Measurements from ENCODE around the gene GAL.

GAL gene

DNA sequence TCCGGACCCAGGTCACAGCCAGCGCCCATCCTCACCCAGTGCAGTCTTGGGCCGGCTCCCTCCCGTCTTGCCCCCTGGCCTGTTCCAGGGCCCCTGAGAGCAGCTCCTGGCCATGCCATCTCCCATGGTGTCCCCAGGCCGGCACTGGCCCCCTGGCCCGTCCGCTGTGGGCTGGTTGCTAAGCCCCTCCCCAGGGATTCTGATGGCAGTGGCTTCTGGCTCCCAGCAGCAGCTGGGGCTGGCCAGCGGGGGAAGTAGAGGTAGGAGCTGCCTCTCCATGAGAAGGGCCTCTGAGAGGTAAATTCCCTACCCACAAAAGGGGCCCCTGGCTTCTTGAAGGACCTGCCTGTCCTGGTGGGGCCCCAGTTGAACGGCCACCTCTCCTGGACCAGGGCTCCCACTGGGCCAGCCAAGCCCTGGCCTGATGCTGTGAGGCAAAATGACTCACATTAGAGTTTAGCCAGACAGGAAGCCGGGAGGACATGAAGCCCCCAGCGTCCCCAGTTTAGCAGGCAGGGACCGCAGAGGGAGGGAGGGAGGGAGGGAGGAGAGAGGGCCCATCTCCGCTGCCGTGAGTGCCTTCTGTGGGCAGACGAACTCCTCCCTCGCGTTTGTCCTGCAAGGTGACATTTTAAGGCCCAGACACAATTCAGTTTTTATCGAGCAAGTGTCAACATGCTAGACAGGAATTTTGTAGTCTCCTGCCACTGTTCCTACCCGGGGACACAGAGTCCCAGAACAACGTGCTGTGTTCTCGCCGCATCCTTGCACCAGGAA lies 32.9 kb upstream of the GAL start:
- no peak overlapping the region for H3K27ac ChIP-seq (ENCODE audit: low read length)
- H3K4me1 ChIP-seq (ENCODE audit: control insufficient read depth, insufficient read depth, low read length) = no peaks in the 10 kb centered on the region
- peaks cover 11 to 14% of the 10 kb centered on the region in 2 donors for H3K27me3 ChIP-seq (ENCODE audit: control insufficient read depth in 1 of 2, insufficient read depth in 2 of 2, low read length in 2 of 2)
- H3K9ac ChIP-seq (ENCODE audit: low read length in 2 of 2) = no peak overlapping the region
- H3K9me3 ChIP-seq (ENCODE audit: control insufficient read depth in 2 of 2, low read length in 2 of 2) = peaks cover 7 to 12% of the 10 kb centered on the region in 2 donors
- no peaks in the 10 kb centered on the region for H3K36me3 ChIP-seq (ENCODE audit: control insufficient read depth in 2 of 2, insufficient read depth in 2 of 2, low read length in 2 of 2)
- H3K4me3 ChIP-seq (ENCODE audit: low read length in 2 of 2) = no peak overlapping the region

DNA sequence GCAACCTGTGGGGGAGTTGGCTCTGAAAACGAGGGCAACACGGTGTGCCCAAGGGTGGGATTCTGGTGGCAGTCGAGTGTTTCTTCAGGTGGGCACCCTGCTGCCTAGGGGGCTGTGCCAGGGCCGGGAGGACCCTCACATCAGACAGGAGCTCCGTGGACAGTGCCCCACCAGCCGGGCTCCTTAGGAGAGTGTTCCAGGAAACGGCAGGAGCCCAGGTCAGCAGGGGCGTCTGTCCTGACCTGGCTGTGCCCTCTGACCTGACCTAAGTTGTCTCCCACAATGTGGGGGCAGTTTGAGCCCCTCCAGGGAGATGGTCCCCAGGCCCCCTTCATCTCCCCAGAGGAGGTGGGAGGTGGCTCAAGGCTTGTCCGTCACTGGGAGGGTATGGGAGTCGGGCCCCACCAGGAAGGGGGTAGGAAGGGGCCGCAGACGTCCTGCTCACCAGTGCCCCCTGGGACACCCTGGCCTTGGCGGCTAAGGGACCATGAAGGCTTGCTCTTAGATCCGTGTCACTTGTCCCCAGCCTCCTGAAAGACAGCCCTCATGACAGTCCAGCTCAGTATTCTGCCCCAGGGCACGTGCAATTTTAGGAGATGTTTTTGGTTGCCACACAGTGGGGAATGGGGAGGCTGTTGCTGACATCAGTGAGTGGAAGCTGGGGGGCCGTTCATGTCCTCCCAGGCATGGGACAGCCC lies 32.2 kb upstream of the GAL start:
- H3K27ac ChIP-seq (ENCODE audit: low read length) = no peak overlapping the region
- H3K27me3 ChIP-seq (ENCODE audit: control insufficient read depth in 1 of 2, insufficient read depth in 2 of 2, low read length in 2 of 2) = peaks cover 11 to 14% of the 10 kb centered on the region in 2 donors

DNA sequence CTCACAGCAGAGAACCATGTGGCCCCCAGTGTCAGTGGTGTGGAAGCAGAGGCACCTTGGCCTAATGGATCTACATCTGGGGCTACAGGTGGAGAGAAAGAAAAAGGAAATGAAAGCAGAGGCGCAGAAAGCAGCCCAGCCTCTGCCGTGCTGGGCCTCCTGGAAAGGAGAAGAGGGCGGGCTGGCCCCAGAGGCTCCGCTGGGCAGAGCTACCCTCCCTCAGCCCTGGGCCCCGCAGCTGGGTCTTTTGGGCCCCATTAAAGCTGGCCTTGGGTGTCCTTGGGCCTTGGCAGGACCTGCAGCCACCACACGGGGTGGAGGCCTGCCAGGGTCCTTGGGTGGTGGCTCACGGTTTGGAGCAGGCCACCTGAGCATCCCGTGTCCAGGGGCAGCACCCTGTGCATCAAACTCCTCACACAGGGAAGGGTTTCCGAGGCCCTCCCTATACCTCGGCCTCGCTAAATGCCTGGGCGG lies 31.6 kb upstream of the GAL start:
- Histone ChIP-seq H3K9me3 (ENCODE audit: control insufficient read depth in 2 of 2, low read length in 2 of 2) (peaks cover 3 to 6% of the 10 kb centered on the region in 2 donors), H3K4me3 (ENCODE audit: low read length in 2 of 2) (no peak overlapping the region), H3K27ac (ENCODE audit: low read length) (no peak overlapping the region), H3K36me3 (ENCODE audit: control insufficient read depth in 2 of 2, insufficient read depth in 2 of 2, low read length in 2 of 2) (no peaks in the 10 kb centered on the region), H3K27me3 (ENCODE audit: control insufficient read depth in 1 of 2, insufficient read depth in 2 of 2, low read length in 2 of 2) (peaks cover 11 to 14% of the 10 kb centered on the region in 2 donors), H3K9ac (ENCODE audit: low read length in 2 of 2) (no peak overlapping the region), H3K4me1 (ENCODE audit: control insufficient read depth, insufficient read depth, low read length) (no peaks in the 10 kb centered on the region)

More for the DNA sequence above, 32.2 kb upstream of the GAL start:
- Histone ChIP-seq H3K4me3 (ENCODE audit: low read length in 2 of 2) (no peak overlapping the region), H3K9me3 (ENCODE audit: control insufficient read depth in 2 of 2, low read length in 2 of 2) (peaks cover 5 to 10% of the 10 kb centered on the region in 2 donors), H3K9ac (ENCODE audit: low read length in 2 of 2) (no peak overlapping the region), H3K36me3 (ENCODE audit: control insufficient read depth in 2 of 2, insufficient read depth in 2 of 2, low read length in 2 of 2) (no peaks in the 10 kb centered on the region), H3K4me1 (ENCODE audit: control insufficient read depth, insufficient read depth, low read length) (no peaks in the 10 kb centered on the region)

DNA sequence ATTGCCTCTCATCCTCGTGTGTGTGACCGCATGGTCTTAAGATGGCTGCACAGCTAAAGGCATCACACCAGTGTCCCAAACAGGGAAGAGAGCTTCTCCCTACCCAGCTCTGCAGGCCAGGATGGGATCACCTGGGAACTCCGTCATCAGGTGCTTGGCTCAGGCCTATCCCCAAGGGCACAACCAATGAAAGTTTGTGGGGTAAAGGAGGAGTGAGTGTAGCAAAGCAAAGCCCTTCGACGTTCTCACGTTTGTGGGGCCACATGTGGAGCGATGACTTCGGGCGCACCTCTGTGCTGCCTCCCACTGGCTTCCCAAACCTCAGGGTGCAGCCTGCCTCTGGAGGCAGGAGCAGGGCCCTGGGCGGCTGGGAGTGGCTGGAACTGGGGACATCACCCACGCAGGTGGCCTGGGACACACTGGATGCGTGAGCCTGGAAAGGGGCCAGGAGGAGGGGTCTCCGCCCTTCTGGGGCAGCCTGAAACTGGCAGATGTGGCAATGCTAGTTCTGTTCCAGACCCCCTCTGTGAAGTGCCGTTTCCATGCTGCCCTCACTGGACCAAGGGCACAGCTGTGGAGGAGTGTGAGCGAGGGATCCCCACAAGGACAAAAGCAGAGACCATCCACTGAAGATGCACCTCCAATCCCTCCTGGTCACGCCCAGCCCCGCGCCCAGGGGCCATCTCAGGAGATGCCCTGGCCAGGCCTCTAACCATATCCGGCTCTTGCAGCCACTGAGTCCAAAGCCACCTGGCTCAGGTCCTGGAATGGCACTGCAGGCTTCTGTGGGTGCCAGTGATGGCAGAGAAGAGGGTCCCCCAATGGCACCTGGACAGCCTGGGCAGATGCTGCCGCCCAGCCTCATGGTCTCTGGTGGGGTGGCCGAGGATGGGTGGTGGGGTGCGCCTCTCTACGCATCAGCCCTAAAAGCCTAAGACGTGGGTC lies 30.6 kb upstream of the GAL start:
- Histone ChIP-seq H3K9ac (ENCODE audit: low read length in 2 of 2) (no peak overlapping the region), H3K27me3 (ENCODE audit: control insufficient read depth in 1 of 2, insufficient read depth in 2 of 2, low read length in 2 of 2) (peaks cover 11 to 14% of the 10 kb centered on the region in 2 donors), H3K27ac (ENCODE audit: low read length) (no peak overlapping the region), H3K4me1 (ENCODE audit: control insufficient read depth, insufficient read depth, low read length) (no peaks in the 10 kb centered on the region), H3K9me3 (ENCODE audit: control insufficient read depth in 2 of 2, low read length in 2 of 2) (peaks cover 3 to 5% of the 10 kb centered on the region in 2 donors), H3K4me3 (ENCODE audit: low read length in 2 of 2) (no peak overlapping the region), H3K36me3 (ENCODE audit: control insufficient read depth in 2 of 2, insufficient read depth in 2 of 2, low read length in 2 of 2) (no peaks in the 10 kb centered on the region)

DNA sequence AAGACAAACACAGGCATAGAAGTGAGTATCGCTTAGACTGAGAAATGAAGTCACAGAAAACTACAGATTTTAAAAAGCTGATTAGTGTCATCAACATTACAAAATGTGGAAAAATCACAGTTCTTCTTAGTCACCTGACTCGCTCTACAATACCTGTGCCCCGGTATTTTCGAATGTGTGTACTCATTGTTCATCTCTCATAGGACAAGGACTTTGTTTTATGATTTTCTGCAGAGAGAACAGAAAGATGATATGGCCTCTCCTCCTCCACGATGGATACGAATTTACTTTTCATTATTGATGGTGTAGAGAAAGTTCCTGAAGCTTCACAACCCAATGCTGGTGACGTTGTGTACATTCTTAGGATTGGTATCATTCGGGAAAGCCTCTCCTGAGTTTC lies 29.4 kb upstream of the GAL start:
- peaks cover 10 to 11% of the 10 kb centered on the region in 2 donors for H3K27me3 ChIP-seq (ENCODE audit: control insufficient read depth in 1 of 2, insufficient read depth in 2 of 2, low read length in 2 of 2)
- H3K9me3 ChIP-seq (ENCODE audit: control insufficient read depth in 2 of 2, low read length in 2 of 2) = peaks cover 3 to 5% of the 10 kb centered on the region in 2 donors
- H3K4me1 ChIP-seq (ENCODE audit: control insufficient read depth, insufficient read depth, low read length) = no peaks in the 10 kb centered on the region
- no peak overlapping the region for H3K27ac ChIP-seq (ENCODE audit: low read length)
- H3K36me3 ChIP-seq (ENCODE audit: control insufficient read depth in 2 of 2, insufficient read depth in 2 of 2, low read length in 2 of 2) = no peaks in the 10 kb centered on the region
- no peak overlapping the region for H3K4me3 ChIP-seq (ENCODE audit: low read length in 2 of 2)
- H3K9ac ChIP-seq (ENCODE audit: low read length in 2 of 2) = no peak overlapping the region

DNA sequence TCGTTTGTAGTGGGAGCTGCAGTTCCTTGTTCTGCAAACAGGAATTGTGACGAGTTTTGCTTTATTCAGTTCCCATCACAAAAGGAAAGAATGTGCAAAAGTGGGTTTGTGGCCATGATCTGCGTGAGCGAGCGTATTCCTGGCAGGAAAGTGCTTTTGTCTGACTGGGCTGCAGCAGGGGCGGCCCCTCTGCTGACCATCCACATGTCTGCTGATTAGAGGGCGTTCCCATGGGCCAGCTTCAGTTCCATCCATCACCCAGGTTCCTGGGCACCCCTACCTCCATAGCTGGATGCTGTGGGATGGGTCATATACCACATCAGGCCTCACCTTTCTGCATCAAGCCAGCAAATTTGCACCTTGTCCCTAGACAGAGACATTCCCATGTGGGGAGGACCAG lies 28.9 kb upstream of the GAL start:
- Histone ChIP-seq H3K4me3 (ENCODE audit: low read length in 2 of 2) (no peak overlapping the region), H3K9me3 (ENCODE audit: control insufficient read depth in 2 of 2, low read length in 2 of 2) (peaks cover 3 to 5% of the 10 kb centered on the region in 2 donors), H3K4me1 (ENCODE audit: control insufficient read depth, insufficient read depth, low read length) (no peaks in the 10 kb centered on the region), H3K36me3 (ENCODE audit: control insufficient read depth in 2 of 2, insufficient read depth in 2 of 2, low read length in 2 of 2) (no peaks in the 10 kb centered on the region), H3K27me3 (ENCODE audit: control insufficient read depth in 1 of 2, insufficient read depth in 2 of 2, low read length in 2 of 2) (peaks cover 8% of the 10 kb centered on the region in 2 donors), H3K27ac (ENCODE audit: low read length) (no peak overlapping the region), H3K9ac (ENCODE audit: low read length in 2 of 2) (no peak overlapping the region)

DNA sequence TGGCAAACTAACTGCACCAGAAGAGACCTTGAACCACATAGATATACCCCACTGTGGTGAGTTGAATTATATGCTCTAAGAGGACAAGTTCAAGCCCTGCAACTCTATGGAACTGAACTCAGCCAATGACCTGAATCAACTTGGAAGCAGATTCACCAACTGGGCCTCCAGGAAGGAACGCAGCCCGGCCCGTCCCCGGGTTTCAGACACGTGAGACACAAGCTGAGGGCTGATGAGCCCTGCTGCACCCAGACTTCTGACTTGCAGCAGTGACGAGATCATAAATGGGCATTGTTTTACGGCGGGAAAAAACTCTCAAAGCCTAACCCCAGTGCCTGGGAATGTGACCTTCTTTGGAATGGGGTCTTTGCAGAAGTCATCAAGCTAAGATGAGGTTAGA lies 28.5 kb upstream of the GAL start:
- H3K4me1 ChIP-seq (ENCODE audit: control insufficient read depth, insufficient read depth, low read length) = no peaks in the 10 kb centered on the region
- H3K27ac ChIP-seq (ENCODE audit: low read length) = no peak overlapping the region
- peaks cover 3 to 5% of the 10 kb centered on the region in 2 donors for H3K9me3 ChIP-seq (ENCODE audit: control insufficient read depth in 2 of 2, low read length in 2 of 2)
- no peak overlapping the region for H3K9ac ChIP-seq (ENCODE audit: low read length in 2 of 2)
- peaks cover 8% of the 10 kb centered on the region in 2 donors for H3K27me3 ChIP-seq (ENCODE audit: control insufficient read depth in 1 of 2, insufficient read depth in 2 of 2, low read length in 2 of 2)
- no peak overlapping the region for H3K4me3 ChIP-seq (ENCODE audit: low read length in 2 of 2)
- H3K36me3 ChIP-seq (ENCODE audit: control insufficient read depth in 2 of 2, insufficient read depth in 2 of 2, low read length in 2 of 2) = no peaks in the 10 kb centered on the region

DNA sequence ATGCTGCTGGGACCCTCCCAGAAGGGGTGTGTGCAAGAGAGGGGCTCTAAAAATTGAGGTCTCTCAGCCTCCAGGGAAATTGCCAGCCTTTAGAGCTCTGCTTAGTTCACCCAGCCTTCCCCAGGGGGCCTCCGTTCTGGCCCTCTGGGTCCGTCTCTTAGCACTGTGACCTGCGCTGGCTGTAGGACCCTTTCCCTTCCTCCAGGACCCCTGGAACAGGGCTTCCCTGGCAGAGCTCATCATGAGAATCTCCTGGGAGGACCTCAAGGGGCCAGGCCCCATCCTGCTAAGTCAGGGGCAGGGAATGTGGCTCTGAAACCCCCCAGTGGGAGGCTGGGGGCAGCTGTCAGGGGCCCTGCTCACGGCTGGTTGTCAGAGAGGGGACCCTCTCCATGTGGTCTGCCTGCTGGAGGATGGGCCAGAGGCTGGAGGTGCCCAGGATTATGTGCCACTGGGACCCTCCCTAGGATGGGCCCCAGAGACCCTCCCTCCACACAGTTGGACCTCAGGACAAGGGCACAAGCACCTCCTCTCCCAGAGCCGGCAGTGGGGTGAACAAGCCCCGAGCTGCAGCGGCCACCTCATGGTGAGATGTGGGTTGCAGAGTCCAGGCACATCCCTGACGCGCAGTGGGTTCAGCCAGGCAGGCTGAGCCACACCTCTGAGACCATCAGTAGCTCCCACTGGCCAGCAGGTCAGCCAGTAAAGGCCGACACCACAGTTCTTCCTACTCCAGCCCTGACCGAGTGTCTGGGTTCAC lies 27.1 kb upstream of the GAL start:
- Histone ChIP-seq H3K27me3 (ENCODE audit: control insufficient read depth in 1 of 2, insufficient read depth in 2 of 2, low read length in 2 of 2) (peaks cover 6 to 8% of the 10 kb centered on the region in 2 donors), H3K9me3 (ENCODE audit: control insufficient read depth in 2 of 2, low read length in 2 of 2) (peaks cover 3 to 5% of the 10 kb centered on the region in 2 donors), H3K4me3 (ENCODE audit: low read length in 2 of 2) (no peak overlapping the region), H3K4me1 (ENCODE audit: control insufficient read depth, insufficient read depth, low read length) (no peaks in the 10 kb centered on the region), H3K36me3 (ENCODE audit: control insufficient read depth in 2 of 2, insufficient read depth in 2 of 2, low read length in 2 of 2) (no peaks in the 10 kb centered on the region), H3K9ac (ENCODE audit: low read length in 2 of 2) (no peak overlapping the region), H3K27ac (ENCODE audit: low read length) (no peak overlapping the region)

DNA sequence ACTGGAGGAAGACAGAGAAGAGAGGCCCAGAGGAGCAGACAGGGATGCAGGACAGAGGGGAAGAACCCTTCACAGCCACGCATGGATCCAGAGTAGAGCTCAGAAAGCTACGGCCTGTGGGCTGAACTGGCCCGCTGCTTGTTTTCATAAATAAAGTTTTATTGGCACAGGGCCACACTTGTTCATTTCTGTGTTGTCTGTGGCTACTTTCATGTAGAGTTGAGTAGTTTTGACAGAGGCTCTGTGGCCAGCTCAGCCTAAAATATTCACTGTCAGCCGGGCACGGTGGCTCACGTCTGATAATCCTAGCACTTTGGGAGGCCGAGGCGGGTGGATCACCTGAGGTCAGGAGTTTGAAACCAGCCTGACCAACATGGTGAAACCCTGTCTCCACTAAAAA lies 26.2 kb upstream of the GAL start:
- no peak overlapping the region for H3K4me3 ChIP-seq (ENCODE audit: low read length in 2 of 2)
- no peak overlapping the region for H3K27ac ChIP-seq (ENCODE audit: low read length)
- H3K27me3 ChIP-seq (ENCODE audit: control insufficient read depth in 1 of 2, insufficient read depth in 2 of 2, low read length in 2 of 2) = peaks cover 4 to 6% of the 10 kb centered on the region in 2 donors

DNA sequence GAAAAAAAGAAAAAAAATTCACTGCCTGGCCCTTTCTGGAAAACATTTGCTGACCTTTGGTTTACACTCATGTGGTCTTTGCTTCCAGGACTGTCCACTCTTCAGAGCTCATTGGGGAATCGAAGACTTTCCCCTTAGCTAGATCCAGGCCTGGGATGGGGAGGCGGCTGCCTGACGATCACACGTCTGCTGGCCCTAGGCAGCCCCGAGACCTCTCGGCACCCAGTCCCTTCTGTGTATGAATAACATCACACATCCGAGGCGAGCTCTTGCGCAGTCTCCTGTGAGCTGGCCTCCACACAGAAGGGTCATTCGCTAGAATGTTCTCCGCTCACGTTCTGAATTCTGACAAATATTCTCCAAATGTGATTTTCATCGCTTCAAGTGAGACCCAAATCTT lies 25.7 kb upstream of the GAL start:
- Histone ChIP-seq H3K36me3 (ENCODE audit: control insufficient read depth in 2 of 2, insufficient read depth in 2 of 2, low read length in 2 of 2) (no peaks in the 10 kb centered on the region), H3K9ac (ENCODE audit: low read length in 2 of 2) (no peak overlapping the region), H3K27ac (ENCODE audit: low read length) (no peak overlapping the region), H3K4me3 (ENCODE audit: low read length in 2 of 2) (no peak overlapping the region), H3K4me1 (ENCODE audit: control insufficient read depth, insufficient read depth, low read length) (no peaks in the 10 kb centered on the region), H3K9me3 (ENCODE audit: control insufficient read depth in 2 of 2, low read length in 2 of 2) (peaks cover 3 to 5% of the 10 kb centered on the region in 2 donors), H3K27me3 (ENCODE audit: control insufficient read depth in 1 of 2, insufficient read depth in 2 of 2, low read length in 2 of 2) (peaks cover 4 to 5% of the 10 kb centered on the region in 2 donors)

More for the DNA sequence above, 26.2 kb upstream of the GAL start:
- H3K4me1 ChIP-seq (ENCODE audit: control insufficient read depth, insufficient read depth, low read length) = no peaks in the 10 kb centered on the region
- no peak overlapping the region for H3K9ac ChIP-seq (ENCODE audit: low read length in 2 of 2)
- H3K9me3 ChIP-seq (ENCODE audit: control insufficient read depth in 2 of 2, low read length in 2 of 2) = peaks cover 3 to 5% of the 10 kb centered on the region in 2 donors
- H3K36me3 ChIP-seq (ENCODE audit: control insufficient read depth in 2 of 2, insufficient read depth in 2 of 2, low read length in 2 of 2) = no peaks in the 10 kb centered on the region

All from stomach smooth muscle (tissue), 2 donors.